ENCODE results near the gene DMD.

DMD gene

DNA sequence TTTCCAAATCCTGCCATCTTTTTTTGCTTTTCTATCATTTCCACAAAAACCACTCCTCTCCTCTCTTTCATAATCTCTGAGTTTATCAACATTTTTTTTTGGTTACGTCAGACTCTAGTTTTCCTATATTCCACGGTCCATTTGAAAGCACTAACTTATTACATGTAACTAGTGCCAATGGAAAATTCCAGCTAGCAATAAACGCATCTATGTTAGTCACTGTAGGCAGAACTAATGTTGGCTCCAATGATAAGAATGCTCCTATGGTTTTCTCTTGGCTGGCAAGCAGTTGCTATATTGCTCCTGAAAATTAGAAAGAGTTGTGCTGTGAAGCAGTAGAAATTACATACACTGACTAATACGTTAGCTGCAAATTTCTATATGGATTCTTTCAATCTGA is 1504.9 kb downstream of the DMD start:
- no peak for DNase-seq (ENCODE audit: low spot score)

DNA sequence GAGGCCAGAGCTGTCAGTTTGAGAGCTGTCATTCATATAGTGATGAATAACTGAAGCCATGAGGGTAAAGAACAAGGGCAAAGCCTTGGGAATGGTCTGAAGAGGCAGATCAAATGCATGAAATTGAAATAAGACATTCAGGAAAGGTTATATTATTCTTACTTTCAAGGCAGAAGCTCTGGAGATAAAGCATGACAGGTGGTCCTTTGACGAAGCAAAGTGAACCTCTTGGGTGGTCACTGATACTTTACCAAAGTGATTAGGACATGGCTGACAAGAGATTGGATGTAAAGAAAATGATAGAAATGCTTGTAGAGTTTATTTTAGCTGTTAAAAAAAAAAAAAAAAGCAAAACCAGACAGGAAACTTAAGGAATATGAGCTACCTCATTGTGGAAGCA is 1505.5 kb downstream of the DMD start:
- DNase-seq (ENCODE audit: low spot score) = no peak

DNA sequence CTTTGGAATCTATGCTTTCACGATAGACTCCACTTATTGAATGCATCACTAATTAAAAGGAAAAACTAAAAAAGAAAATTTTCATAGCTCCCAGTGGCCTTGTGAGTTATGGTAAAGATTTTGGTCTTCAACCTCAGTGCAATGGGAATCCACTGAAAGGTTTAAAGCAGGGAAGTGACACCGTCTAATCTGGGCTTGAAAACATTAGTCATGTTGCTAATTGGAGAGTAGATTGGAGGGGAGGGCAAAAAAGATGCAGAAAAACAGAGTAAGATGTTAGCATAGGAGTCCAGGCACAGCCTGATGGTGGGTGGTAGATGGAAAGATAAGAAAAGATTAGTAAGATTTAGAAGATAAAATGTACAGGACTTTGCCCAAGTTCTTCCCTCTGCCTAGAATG is 1506.4 kb downstream of the DMD start:
- no peak for DNase-seq (ENCODE audit: low spot score)

DNA sequence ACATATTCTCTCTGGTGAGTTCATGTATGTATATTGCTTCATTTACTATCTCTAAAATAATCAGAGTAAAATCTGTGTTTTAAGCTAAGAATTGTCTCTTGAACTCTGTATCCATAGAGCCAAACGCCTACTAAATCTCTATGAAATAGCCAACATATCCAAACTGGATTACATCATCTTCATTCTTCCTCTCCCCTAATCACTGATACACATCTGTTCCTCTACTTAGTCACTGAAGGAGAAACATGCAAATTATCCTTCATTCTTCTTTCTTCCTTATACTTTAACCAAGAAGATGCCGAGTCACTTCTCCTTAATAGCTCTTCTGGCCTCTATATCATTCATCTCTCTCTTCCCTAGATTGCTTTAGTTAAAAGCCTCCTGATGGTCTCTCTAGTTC is 1509.1 kb downstream of the DMD start:
- DNase-seq (ENCODE audit: low spot score) = no peak

DNA sequence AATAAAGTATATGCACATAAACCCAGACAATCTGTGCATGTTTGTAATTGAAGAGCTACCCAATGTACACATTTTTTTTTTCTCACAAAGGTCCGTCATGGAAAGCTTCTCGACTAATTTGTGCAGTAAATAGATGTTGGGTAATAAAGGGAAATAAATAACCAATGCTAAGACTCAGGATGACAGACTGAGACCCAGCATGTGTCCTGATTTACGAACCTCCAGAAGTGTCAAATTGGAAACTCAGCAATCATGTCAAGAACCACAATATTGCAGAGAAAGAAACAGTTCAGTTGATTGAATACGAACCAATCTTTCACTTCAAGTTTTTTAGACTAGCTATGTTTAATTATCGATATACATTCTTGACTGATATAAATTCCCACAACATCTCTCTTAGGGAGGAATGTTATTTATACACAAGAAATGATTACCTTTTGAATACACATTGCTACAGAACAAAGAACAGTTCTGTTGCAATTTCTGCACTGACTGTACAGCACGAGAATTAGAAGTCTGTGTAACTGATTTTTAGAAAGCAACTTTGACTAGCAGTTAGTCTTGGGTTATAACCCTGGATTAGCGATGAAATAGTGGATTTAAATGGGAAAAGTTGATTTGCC is 1513.9 kb downstream of the DMD start:
- no peak for DNase-seq (ENCODE audit: low spot score)

DNA sequence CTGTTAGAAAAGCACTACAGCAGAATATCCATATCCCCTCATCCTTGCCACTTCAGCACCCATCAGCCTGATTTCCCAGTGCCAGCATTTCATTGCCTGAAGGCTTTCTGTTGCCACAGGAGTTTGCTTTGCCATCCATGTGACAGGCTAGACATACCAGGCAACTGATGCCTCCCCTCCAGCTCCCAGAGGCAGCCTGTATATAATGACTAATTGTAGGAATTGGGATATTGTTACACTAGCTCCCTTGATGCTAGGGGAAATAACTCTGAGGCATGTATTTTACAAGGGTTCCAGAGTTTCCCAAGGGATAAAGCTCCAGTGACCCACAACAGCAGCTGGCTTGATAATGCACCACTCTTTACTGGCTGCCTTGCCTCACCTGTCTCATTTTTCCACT is 1531.5 kb downstream of the DMD start:
- DNase-seq (ENCODE audit: low spot score) = no peak

DNA sequence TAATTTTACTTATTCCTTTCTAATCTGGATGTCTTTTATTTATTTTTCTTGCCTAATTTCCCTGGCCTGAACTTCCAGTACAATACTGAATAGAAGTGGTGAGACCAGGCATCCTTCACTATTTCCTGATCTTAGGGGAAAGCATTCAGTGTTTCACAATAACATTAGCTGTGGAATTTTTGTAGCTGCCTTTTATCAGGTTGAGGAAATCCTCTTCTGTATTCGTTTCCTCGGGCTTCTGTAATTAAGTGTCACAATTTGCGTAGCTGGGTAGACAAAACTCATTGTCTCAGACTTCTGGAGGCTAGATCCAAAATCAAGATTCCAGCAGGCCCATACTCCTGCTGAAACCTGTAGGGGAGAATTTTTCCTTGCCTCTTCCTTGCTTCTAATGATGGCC is 1541.1 kb downstream of the DMD start:
- no peak for DNase-seq (ENCODE audit: low spot score)

DNA sequence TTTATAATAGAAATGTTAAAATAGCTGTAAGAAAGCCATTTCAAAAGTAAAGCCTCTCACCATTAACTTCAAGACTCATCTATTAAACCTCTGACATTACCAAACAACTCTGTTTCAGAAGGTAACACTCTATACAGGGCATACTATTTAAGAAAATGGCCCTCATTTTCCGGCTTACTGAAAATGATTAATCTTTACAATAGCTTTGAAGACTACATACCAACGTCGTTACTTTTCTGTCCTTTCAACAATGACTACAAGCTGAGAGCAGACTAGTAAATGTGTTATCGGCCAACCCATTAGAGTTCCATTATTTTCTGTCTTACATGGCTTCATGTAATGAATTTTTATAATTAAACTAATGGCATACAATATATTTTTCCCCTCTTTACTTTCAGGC is 1545.9 kb downstream of the DMD start:
- DNase-seq (ENCODE audit: low spot score) = no peak

DNA sequence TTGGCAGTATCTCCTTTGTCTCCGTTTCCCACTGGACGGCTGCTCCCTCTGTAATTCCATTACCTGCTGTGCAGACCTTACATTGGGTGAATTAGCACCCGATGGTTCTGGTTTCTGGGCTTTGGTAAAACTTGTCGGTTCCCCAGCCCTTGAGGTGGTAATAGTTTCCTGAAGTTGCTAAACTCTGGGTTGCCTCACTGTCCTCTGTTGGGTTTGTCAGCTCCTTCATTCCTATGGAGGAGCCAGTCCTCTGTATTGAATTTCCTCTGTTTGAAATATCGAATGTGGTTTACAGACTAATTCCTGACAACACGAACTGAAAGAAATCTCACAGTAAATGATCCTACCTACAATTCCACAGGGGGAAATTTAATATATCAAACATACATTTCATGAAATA is 1548.2 kb downstream of the DMD start:
- DNase-seq (ENCODE audit: low spot score) = no peak

DNA sequence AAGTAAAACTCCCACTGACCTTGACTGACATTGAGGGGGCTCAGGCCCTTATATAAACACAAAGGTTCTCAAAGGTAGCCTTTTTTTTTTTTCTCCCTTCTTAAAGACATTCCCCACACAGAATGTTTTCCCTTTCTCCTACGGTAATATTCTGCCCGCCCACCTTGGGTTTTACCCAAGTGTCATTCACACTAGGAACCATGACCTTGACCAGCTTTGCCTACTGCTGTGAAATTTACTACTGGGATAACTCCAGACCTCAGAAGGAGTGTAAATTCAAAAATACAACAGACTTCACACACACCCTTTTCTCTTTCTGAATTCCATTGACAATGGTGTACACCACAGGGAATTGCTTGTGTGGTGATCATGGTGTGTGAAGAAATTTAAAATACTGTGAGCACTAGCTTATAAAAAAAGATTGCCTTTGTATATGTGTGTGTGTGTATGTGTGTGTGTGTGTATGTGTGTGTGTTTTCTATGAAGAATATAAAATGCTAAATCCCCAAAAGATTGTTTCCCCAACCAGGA is 1550.0 kb downstream of the DMD start:
- no peak for DNase-seq (ENCODE audit: low spot score)

DNA sequence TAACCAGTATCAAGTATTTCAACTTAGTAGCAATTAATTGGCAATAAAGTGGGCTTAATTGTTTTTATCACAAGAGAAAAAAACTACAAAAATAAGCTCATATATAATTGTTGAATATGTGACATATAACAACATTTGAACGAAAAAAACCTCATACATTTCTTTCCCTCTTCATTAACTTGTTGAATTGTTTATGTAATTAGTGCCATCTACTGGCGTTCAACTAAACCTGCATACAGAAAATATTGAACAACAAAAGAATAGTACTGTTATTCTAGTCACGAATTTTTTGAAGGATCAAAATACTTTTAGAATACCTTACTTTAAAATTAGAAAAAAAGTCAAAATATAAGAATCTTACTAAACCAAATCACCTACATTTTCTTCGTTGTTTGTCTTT is 1553.0 kb downstream of the DMD start:
- DNase-seq (ENCODE audit: low spot score) = no peak

DNA sequence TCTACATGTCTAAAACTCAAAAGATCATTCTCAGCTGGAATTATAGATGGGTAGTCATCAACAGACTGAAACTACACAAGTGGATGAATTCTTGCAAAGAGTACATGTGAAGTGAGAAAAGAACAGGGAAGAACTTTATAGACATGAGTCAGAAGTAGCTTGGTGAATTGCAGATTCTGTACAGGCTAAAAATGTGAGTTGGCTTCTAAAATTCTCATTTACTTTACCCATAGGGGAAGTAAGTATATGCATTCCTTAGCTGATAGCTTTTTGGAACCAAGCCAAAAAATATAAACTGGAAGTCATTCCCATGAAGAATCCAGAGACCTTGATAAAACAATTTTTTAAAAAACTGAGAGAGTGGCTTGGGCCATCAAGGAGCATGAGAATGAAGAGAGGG is 1555.3 kb downstream of the DMD start:
- no peak for DNase-seq (ENCODE audit: low spot score)

DNA sequence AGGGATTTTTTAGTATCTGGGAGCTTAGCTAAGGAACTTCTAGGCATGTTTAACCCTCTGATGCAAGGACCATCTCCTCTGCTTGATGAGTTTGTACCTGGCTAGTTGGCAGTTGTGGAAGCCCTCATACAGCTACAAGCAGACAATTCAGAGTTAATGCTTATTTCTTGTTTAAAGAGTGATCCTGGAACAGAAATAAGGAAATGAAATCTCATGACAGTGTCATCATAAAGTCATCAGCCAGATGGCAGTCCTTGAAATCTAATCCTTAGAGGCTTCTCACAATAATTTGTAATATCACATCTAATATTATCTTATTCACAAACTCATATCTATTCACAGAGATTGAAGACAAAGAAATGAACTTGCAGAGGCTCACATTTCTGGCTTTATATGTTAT is 1557.9 kb downstream of the DMD start:
- no peak for DNase-seq (ENCODE audit: low spot score)

DNA sequence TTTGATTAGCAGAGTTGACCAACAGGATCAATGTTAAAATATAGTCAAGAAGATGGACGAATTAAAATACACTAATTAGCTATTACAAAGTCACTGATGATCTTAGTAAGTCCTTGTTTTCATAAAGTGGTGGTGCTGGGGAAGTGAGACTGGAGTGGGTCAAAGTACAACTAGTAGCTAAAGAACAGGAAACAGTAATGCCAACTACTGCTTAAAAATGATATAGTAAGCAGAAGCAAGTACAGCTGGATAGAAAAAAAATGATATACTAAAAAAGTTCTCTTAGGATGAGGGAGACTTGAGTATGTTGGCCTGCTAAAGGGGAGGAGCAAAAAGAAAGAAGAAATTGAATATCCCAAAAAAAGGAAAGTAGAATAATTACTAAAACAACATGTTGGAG is 1558.7 kb downstream of the DMD start:
- DNase-seq (ENCODE audit: low spot score) = no peak

DNA sequence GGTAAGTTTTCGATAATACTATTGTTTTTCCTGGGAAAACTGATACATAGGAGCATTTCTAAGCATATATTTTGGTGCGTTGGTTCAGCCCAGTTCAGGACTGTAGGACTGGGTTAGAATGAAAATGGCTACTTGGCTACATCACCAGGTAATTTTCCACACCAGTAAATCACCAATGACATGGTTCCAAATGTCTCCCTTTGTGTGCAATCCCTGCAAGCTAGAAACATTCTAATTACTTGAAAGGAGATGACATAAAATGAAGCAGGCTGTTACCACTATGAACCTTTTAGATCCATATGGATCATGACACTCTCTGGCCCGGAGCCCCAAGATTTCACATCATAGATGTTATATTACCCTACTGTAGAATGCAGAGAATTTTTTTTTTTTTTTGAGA is 1562.1 kb downstream of the DMD start:
- DNase-seq (ENCODE audit: low spot score) = no peak

DNA sequence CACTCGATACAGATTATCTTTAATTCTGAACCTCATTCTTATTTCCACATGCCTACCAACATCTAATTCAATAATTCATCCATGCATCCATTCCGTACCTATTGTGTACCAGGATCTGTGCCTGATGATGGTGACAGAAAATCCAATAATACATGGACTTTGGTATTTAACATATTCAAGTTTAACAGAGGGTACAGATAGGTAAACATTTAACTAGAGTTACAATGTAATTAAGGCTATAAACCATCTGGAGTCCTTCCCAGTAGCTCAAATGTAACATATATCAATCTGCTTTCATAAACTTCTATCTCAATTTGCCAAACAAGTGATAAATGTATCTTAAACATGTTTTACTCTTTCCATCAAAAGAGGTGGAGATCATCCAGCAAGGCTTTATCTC is 1578.0 kb downstream of the DMD start:
- no peak for DNase-seq (ENCODE audit: low spot score)

DNA sequence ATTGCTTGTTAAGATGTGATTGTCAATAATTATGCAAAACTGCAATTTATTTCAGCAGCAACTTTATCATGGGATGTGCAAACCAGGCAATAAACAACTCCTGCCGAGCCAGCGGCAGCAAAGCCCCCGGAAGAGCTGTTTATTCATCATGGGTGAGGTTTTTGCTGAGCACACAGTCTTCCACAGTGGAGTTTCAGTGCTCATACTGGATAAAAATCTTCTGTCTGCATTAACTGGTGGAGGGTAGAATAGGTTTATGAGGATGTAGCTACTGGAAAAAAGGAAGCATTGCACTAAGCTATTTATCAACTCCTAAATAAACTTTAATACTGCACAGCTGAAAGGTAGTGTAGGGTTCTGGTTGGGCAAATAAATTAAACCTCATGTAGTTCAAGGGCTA is 1582.2 kb downstream of the DMD start:
- DNase-seq (ENCODE audit: low spot score) = no peak

DNA sequence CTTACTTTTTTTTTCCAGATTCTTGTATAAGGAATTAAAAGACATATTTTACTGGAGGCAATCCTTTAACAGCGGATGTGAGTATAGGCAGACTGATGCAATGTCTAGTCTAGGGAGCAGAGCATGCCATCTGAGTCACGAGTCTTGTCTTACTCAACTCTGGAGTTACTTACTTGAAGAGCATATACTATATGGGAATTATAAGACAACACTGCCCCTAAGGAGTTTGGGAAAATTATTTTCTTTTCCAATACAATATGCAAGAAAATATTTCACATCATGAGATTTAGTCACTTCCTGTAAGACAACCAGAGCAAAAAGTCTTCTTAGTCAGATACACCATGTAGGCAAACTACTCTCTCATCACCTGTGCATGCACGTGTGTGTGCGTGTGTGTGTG is 1602.2 kb downstream of the DMD start:
- DNase-seq (ENCODE audit: low spot score) = no peak

DNA sequence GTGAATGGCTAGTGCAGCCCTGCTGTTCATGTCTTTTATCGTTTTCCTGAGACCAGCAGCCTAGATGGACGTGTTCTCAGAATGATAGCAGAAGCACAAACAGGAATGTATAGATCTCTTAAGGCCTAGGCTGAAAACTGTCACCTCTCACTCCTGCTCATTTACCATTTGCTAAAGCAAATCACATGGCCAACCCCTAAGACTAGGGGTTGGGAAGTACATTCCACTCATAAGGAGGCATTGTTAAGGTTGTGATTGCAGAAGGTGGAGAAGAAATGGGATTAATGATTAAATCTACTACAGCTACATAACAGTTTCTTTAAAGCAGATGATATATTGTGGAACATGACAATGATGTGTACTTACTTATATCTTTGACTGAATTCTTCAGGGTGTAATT is 1602.7 kb downstream of the DMD start:
- no peak for DNase-seq (ENCODE audit: low spot score)

DNA sequence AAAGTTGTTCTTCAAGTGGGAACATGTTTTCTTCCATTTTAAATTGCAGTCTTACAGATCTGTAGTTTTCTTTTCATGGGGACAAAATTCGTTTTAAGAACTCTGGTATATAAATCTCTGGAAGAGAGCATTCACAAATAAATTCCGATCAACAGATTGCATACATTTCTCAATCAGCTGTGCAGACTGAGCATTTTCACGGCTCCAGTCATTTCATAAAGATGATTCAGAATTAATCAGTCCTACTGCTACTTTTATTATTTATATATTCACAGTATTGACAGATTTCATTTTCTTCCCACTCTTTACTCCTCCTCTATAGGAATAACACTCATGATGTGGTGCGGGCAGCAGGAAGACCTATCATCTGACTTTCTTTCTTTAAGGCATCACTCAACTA is 1604.6 kb downstream of the DMD start:
- DNase-seq (ENCODE audit: low spot score) = no peak

DNA sequence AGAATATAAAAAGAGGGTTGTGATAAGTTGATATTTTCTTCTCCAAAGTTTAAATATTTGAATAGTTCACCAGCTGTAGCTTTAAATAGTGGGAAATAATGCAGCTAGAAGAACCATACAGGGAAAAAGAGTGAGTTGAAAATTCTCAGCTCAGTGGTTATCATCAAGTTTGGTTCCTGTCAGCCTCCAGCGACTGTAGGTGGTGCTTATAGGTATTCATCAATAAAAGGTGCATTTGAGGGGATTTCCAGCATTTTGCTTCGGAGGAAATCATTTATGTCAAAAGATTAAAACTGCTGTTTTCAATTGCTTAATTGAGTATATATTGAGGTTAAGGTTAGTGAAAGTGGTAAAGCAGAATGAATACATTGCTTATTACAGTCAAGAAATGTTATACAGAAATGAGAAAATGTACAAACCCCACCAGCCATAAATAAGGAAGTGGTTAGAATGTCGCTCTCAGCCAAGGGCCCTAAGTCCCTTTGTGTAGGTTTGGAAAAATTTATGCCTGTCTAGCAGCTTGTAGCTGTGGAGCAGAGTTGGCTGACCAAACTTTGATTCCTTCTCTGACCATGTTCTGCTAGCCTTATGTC is 1606.6 kb downstream of the DMD start:
- DNase-seq (ENCODE audit: low spot score) = no peak

DNA sequence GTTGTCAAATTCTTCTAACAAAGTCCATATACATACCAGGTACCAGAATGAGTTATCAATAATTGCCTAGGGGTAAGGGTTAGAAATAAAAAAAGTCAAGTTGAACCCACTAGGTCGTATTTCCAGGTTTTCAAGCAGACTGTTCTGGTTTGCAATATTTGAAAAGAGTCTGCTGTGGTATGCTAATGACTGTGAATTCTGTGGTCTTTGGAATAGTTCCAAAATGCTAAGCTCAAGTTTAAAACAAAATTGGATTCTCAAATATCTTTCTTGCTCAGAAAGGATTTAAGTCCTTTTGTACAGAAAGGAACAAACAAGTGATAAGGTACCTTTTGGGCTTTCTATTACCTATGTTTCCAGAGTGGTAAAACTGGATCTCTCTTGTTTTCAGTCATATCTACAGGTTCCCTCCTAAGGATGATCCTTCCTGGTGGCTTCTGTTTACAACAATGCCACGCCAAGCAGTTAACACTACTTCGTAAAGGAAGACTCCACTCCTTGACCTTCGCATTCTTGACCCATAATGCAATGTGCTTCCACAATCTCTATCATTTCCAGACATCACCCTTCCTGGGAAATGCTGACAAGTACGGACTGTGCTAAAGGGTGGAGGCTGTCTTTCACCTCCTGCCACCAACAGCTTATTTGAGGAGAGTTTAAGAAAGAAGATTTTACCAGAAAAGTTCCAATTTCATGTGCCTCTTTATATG is 1607.8 kb downstream of the DMD start:
- no peak for DNase-seq (ENCODE audit: low spot score)

DNA sequence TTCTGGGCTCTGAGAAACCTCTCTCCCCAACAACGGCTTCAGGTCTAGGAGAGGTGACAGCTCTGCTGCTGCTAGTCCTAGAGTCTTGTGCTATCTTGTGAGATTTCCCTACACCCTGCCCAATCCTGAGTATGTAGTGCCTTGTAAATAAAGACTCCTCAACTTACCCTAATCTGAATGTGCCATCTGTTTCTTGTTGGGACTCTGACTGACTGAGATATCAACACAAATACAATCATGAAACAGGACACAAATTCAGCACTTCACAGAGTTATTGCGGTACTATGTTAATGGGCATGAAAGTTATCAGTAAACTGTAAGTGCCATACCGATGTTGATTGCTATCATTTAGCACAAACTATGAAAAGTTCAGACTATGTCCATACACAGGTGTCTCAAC is 1610.5 kb downstream of the DMD start:
- no peak for DNase-seq (ENCODE audit: low spot score)

DNA sequence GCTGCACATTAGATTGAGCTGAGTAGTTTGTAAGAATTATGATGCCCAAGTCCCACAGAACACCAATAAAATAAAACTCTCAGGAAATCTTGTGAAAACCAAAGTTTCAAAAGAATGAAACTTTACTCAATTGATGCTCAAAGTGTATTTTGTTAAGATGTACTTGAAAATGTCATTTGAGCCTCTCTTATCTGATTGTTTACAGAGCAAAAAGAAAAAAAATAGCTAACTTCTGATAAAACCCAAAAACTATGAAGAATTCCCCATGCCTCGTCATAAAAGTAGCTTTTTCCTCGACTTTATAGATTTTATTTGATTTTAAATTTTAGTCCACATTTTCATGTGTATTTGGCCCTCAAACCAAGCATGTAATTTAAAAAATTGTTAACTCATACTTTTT is 1618.0 kb downstream of the DMD start:
- no peak for DNase-seq (ENCODE audit: low spot score)

Measured in HuH-7.5 (cell line).